ENCODE results near the gene LYSMD4.

DNA sequence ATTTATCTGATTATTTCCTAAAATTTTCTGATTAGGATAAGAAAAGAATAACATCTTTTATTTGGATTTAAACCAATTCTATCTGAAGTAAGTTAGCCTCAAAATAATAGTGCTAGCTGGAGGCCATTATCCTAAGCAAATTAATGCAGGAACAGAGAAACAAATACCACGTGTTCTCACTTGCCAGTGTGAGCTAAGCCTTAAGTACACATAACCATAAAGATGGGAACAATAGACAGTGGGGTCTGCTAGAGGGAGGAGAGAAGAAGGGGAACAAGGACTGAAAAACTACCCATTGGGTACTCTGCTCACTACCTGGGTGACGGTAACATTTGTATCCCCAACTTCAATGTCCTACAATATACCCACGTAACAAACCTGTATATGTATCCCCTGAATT, 31.3 kb upstream of the LYSMD4 start:
- TF ChIP-seq, protein P1, sequence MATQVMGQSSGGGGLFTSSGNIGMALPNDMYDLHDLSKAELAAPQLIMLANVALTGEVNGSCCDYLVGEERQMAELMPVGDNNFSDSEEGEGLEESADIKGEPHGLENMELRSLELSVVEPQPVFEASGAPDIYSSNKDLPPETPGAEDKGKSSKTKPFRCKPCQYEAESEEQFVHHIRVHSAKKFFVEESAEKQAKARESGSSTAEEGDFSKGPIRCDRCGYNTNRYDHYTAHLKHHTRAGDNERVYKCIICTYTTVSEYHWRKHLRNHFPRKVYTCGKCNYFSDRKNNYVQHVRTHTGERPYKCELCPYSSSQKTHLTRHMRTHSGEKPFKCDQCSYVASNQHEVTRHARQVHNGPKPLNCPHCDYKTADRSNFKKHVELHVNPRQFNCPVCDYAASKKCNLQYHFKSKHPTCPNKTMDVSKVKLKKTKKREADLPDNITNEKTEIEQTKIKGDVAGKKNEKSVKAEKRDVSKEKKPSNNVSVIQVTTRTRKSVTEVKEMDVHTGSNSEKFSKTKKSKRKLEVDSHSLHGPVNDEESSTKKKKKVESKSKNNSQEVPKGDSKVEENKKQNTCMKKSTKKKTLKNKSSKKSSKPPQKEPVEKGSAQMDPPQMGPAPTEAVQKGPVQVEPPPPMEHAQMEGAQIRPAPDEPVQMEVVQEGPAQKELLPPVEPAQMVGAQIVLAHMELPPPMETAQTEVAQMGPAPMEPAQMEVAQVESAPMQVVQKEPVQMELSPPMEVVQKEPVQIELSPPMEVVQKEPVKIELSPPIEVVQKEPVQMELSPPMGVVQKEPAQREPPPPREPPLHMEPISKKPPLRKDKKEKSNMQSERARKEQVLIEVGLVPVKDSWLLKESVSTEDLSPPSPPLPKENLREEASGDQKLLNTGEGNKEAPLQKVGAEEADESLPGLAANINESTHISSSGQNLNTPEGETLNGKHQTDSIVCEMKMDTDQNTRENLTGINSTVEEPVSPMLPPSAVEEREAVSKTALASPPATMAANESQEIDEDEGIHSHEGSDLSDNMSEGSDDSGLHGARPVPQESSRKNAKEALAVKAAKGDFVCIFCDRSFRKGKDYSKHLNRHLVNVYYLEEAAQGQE (tag by site-specific recombination; IDR thresholded peaks at IDR 0.05): no peak
- TF ChIP-seq, protein P2, sequence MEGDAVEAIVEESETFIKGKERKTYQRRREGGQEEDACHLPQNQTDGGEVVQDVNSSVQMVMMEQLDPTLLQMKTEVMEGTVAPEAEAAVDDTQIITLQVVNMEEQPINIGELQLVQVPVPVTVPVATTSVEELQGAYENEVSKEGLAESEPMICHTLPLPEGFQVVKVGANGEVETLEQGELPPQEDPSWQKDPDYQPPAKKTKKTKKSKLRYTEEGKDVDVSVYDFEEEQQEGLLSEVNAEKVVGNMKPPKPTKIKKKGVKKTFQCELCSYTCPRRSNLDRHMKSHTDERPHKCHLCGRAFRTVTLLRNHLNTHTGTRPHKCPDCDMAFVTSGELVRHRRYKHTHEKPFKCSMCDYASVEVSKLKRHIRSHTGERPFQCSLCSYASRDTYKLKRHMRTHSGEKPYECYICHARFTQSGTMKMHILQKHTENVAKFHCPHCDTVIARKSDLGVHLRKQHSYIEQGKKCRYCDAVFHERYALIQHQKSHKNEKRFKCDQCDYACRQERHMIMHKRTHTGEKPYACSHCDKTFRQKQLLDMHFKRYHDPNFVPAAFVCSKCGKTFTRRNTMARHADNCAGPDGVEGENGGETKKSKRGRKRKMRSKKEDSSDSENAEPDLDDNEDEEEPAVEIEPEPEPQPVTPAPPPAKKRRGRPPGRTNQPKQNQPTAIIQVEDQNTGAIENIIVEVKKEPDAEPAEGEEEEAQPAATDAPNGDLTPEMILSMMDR (tag by site-specific recombination; IDR thresholded peaks at IDR 0.05): no peak
- no peak for TF ChIP-seq BCL11A (tag by site-specific recombination; IDR thresholded peaks at IDR 0.05; ENCODE audit: low read depth)
- no peak for TF ChIP-seq ZNF24 (tag by site-specific recombination; IDR thresholded peaks at IDR 0.05)
- TF ChIP-seq ZNF843 (tag by site-specific recombination; IDR thresholded peaks at IDR 0.05): no peak
- no peak for TF ChIP-seq YY1 (tag by site-specific recombination; IDR thresholded peaks at IDR 0.05)
- TF ChIP-seq KLF1 (tag by site-specific recombination; IDR thresholded peaks at IDR 0.05): no peak
- no peak for TF ChIP-seq ZNF433 (tag by site-specific recombination; IDR thresholded peaks at IDR 0.05; ENCODE audit: low read depth)

All from HEK293 (cell line).